NCI-H2171 (cell line): ENCODE data around the gene LAMC3.

Experiments used
- DNase-seq: peaks from one replicate; lab custom pipeline; 2025; lab: John Stamatoyannopoulos, UW

Gene LAMC3

GRCh38 chr9:131011274-131012022 is 2.5 kb downstream of the LAMC3 start:
- DNase-seq, result no peak

GRCh38 chr9:131012023-131012334 is 3.0 kb downstream of the LAMC3 start:
- no peak for DNase-seq

DNA sequence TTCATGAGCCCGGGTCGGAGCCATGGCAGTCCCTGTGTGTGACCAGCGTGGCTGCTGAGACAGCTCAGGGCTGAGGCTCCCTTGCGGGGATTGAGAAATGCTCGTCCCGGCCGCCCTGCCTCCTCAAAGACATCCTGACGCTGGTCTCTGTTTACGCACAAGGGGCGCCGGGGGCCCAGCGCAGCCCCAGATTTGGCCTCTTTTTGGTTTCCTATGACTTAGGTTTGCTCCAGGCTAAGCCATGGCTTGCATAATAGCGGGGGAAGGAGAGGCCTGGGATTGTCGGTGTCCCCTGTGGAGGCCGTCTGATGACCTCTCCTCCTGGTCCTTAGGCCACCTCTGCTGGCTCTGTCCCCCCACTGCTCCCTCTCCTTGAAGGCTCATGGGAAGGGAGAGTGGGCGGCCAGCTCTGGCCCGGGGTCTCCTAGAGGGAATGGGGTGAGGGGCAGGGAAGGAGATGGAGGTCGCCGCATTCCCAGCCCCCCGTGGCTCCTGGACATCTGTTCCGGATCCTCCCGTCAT is 3.5 kb downstream of the LAMC3 start:
- DNase-seq, result no peak

GRCh38 chr9:131013015-131013755 is 4.2 kb downstream of the LAMC3 start:
- no peak for DNase-seq

GRCh38 chr9:131013771-131014676 is 5.0 kb downstream of the LAMC3 start:
- DNase-seq, result no peak

GRCh38 chr9:131015112-131015511 is 6.1 kb downstream of the LAMC3 start:
- no peak for DNase-seq

DNA sequence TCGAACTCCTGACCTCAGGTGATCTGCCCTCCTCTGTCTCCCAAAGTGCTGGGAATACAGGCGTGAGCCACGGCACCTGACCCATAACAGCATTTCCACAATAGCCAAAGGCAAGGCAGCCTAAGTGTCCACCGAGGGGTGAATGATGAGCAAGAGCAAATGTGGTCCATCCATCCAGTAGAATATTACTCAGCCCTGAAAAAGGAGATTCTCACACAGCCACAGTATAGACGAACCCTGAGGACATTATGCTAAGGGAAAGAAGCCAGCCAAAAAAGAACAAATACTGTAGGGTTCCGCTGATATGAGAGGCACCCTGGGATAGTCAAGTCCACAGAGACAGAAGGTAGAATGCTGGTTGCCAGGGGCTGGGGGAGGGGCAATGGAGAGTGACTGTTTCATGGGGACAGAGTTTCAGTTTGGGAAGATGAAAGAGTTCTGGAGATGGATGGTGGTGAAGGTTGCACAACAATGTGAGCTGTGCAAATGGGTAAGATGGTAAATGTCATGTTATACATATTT is 7.0 kb downstream of the LAMC3 start:
- no peak for DNase-seq

DNA sequence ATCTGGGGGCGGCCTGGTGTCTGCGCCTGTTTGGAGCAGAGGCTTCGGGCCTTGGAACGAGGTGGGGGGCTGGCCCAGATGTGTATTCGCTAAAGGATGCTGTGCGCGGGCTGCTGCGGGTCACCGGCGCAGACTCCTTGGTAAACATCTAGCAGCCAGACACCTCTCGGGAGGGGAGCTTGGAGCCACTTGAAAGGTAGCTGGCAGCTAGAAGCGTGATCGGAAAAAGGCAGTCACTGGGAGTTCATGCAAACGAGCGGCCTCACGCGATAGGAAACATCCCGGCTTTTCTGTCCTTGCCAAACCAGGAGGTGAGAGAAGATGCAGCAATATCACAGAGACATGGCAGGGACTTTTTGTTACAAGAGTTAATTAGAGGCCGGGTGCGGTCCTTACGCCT is 8.1 kb downstream of the LAMC3 start:
- no peak for DNase-seq

- DNase-seq, result no peak
Measured at GRCh38 chr9:131018621-131019020, 9.6 kb downstream of the LAMC3 start.

GRCh38 chr9:131019388-131020239 is 10.6 kb downstream of the LAMC3 start:
- no peak for DNase-seq

- DNase-seq, result no peak
Measured at GRCh38 chr9:131020388-131020787, 11.4 kb downstream of the LAMC3 start.

DNA sequence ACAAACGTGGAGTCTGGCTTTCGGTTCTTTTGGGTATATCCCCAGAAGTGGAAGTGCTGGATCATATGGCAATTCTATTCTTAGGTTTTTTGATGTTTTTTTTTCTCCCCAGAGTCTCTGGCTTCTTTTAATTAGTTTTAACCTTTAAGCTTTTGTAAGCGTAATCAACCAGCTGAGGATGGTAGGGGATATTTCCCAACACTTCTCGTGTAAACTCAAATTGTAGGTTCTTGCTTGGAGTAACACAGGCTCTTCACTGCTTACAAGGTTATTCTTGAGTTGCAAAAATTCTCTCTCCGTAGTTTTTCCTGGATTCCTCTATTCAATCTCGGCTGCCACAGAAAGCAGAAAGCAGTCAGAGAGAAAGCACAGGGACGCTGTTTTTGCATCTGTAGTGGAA is 11.9 kb downstream of the LAMC3 start:
- DNase-seq, result no peak

DNA sequence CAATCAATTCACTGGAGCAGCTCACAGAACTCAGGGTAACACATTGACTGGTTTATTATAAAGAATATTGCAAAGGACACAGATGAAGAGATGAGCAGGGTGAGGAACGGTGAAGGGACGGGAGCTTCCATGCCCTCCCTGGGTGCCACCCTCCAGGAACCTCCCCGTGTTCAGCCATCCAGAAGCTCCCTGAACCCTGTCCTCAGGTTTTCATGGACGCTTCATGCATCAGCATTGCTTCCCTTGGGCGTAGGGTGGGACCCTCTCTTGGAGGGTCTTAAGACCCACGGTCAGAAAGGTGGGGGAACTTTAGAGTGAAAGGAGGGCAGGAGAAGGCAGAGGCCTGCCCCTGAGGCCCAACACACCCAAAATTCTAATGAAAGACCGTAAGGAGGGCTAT is 12.8 kb downstream of the LAMC3 start:
- no peak for DNase-seq

DNA sequence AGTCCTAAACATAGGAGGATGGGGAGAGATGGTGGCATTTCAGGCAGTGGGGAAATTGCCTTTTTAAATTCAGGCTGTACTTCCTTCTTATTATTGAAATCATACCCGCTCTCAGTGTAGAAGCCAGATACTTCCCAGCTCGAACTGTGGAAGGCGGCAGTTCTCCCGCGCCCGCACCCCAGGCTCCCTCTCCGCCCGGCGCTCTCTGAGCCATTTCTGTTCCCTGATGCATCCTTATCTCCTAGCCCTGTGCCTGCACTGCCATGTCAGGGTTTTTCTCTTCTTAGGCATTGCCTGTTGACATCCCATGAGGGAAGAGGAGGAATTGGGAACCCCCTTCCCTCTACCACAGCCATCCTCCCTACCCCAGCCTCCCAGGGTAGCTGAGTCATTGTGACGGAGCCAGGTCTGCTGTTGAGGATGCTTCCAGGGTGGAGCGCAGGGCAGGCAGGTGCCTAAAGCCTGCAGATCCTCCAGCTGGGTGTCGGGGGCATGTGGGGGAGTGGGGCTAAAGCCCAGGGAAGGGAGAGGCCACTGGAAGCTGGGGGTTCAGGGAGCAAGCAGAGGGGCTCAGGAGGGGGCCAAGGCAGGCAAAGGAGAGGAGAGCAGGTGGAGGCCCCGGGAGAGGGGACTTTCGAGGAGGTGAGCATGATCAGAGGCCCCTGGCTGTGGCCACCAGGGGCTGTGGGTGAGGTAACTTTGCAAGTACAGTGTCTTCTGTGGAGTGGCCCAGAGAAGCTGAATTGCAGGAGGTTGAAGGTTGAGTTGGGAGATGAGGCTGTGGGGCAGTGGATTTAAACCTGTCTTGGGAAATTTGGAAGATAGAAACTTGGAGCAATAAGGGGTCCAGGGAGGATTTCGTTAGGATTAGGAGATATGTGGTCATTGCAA is 16.2 kb downstream of the LAMC3 start:
- no peak for DNase-seq

- no peak for DNase-seq
Measured at GRCh38 chr9:131025953-131026858, 17.2 kb downstream of the LAMC3 start.

DNA sequence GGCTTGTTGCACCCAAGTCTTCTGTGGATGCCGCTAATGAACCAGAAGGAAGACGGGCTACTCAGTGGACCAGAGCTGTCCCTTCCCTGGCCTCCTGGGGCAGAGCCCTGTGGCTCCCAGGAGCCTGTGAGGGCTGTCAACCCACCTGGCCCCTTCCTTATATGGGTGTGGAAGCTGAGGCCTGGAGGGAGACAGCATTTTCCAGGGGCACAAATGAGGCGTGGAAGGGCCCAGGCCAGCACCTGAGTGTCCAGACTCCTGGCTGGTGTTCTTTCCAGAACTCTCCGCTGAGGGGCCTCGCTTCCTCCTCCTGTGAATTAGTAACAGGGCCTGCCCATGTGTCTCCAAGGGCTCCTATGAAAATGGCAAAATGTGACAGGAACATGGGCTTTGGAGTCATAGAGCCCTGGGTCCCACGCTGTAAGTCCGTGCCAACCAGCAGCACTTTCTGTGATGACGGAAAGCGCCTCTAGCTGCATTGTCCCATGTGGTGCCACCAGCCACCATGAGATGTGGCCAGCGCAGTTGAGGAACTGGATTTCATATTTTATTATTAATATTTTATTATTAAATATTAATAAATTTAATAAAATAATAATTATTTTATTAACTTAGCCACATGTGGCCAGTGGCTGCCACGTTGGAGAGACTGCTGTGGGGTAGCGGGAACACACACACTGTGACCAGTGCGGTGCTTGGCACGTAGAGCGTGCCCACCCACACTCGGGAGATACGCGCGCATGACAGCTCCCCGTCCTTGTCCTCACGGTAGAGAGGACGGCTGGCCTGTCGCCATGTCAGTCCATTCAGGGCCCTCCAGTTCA is 18.3 kb downstream of the LAMC3 start:
- no peak for DNase-seq

GRCh38 chr9:131027872-131028179 is 18.9 kb downstream of the LAMC3 start:
- no peak for DNase-seq

DNA sequence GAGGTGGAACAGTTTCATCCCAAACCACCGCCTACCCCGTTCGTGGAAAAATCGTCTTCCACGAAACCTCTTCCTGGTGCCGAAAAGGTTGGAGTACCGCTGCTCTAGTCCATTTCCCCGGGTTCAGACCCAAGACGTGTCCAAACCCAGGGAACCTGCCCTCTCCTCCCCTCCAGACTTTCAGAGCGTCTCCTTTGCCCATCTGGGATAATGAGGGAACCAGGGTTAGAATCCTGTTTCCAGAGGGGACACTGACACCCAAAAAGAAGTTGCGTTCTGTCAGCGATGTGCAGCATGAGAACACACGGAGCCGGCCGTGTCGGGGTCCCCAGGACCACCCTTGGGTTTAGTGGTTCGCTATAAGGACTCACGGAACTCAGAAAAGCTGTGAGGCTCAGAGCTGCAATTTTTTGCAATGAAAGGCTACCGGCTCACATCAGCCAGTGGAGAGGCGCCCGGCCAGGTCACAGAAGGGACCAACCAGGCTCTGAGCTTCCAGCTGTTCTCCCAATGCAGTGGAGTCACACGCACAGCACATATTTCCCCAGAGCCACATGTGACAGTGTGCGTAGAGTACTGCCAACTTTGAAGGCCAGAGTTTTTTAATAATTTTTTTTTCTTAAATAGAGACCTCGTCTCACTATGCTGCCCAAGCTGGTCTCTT is 19.4 kb downstream of the LAMC3 start:
- no peak for DNase-seq
